Measurements from ENCODE around the gene ERCC8. TPM values are rescaled to one million over a fixed set of nuclear protein-coding genes. Genes with fewer than 3 reads are reported as not detected.

ERCC8 gene
- total RNA-seq, 4 donors from 2014 or later: 5.0 to 29.1 (median 11.9) TPM

GRCh38 chr5:60903356-60903755 lies 41.5 kb downstream of the ERCC8 start:
- intact Hi-C loops (cut with DNase I; ENCODE audit: low total_unique reads): no loop called here
- 76 to 81% methylated on average over 4 of the region's 4 CpGs for WGBS, 2 donors
- TF ChIP-seq CTCF (IDR thresholded peaks at IDR 0.05) (no peak), POLR2A (IDR thresholded peaks at IDR 0.05) (no peak)
- no peak overlapping the region for H3K4me3 ChIP-seq (ENCODE audit: low read depth, poor library complexity, severe bottlenecking)
- no peak for DNase-seq (ENCODE audit: low spot score in 2 of 2)

GRCh38 chr5:60896991-60897390 lies 47.9 kb downstream of the ERCC8 start:
- no peak for DNase-seq (ENCODE audit: low spot score in 2 of 2)
- TF ChIP-seq CTCF (IDR thresholded peaks at IDR 0.05) (no peak), POLR2A (IDR thresholded peaks at IDR 0.05) (no peak)
- intact Hi-C loops (cut with DNase I; ENCODE audit: low total_unique reads): no loop called here
- no peak overlapping the region for H3K4me3 ChIP-seq (ENCODE audit: low read depth, poor library complexity, severe bottlenecking)
- WGBS, 2 donors: 86 to 92% methylated on average over 4 of the region's 4 CpGs

- DNase-seq (ENCODE audit: low spot score in 2 of 2): no peak
- 96 to 97% methylated on average over 13 of the region's 13 CpGs for WGBS, 2 donors
- no peak overlapping the region for H3K4me3 ChIP-seq (ENCODE audit: low read depth, poor library complexity, severe bottlenecking)
- intact Hi-C loops (cut with DNase I; ENCODE audit: low total_unique reads): no loop called here
- TF ChIP-seq POLR2A (IDR thresholded peaks at IDR 0.05) (no peak), CTCF (IDR thresholded peaks at IDR 0.05) (no peak)
Observed at GRCh38 chr5:60893521-60893920, 51.3 kb downstream of the ERCC8 start.

- WGBS, 2 donors: 87 to 96% methylated on average over 2 of the region's 2 CpGs
- no peak overlapping the region for H3K4me3 ChIP-seq (ENCODE audit: low read depth, poor library complexity, severe bottlenecking)
- DNase-seq (ENCODE audit: low spot score in 2 of 2): no peak
- TF ChIP-seq POLR2A (IDR thresholded peaks at IDR 0.05) (no peak), CTCF (IDR thresholded peaks at IDR 0.05) (no peak)
- intact Hi-C loops (cut with DNase I; ENCODE audit: low total_unique reads): no loop called here
Observed at GRCh38 chr5:60891667-60892066, 53.2 kb downstream of the ERCC8 start.

- no peak overlapping the region for H3K4me3 ChIP-seq (ENCODE audit: low read depth, poor library complexity, severe bottlenecking)
- TF ChIP-seq POLR2A (IDR thresholded peaks at IDR 0.05) (no peak), CTCF (IDR thresholded peaks at IDR 0.05) (no peak)
- intact Hi-C loops (cut with DNase I; ENCODE audit: low total_unique reads): no loop called here
- 87 to 88% methylated on average over 2 of the region's 2 CpGs for WGBS, 2 donors
- DNase-seq (ENCODE audit: low spot score in 2 of 2): no peak
Observed at GRCh38 chr5:60888359-60889061, 56.4 kb downstream of the ERCC8 start.

GRCh38 chr5:60887746-60888145 lies 57.1 kb downstream of the ERCC8 start:
- TF ChIP-seq CTCF (IDR thresholded peaks at IDR 0.05): no peak
- no peak for TF ChIP-seq POLR2A (IDR thresholded peaks at IDR 0.05)

More at GRCh38 chr5:60887746-60888145, 57.1 kb downstream of the ERCC8 start:
- WGBS, 2 donors: 88 to 89% methylated on average over 2 of the region's 2 CpGs
- intact Hi-C loops (cut with DNase I; ENCODE audit: low total_unique reads): no loop called here
- H3K4me3 ChIP-seq (ENCODE audit: low read depth, poor library complexity, severe bottlenecking): no peak overlapping the region
- no peak for DNase-seq (ENCODE audit: low spot score in 2 of 2)

All from lower leg skin (tissue), 4 donors.